GM21717 (cell line): Measurements from ENCODE around the gene NKTR.
"Not testable (repeated sequence)": the region's sequence is repeated elsewhere in the genome, so short reads cannot be mapped to it uniquely, and the experiment has no call there.

Source experiments
- ATAC-seq: cut with Tn5 transposase; IDR thresholded peaks from one replicate; pipeline ENCODE4 v1.9.1; 2021; ENCODE audit warnings: mild to moderate bottlenecking, moderate library complexity; ENCODE audit not compliant: unreplicated experiment

Gene NKTR

DNA sequence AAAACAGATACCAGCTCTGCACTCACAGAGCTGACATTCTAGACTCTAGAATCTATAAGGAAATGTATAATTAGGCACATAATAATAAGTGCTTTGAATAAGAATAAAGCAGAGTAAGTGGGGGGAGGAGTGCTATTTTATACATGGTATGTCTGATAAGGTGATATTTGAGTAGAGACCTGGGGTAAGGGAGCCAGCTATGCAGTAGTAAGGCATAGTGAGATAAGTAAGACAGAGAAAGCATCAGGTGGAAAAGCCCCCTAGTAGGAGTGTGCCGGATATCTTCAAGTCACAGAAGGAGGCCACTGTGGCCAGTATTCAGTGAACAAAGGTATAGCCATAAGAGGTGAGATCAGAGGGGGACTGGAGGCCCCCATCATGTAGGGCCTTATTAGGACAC, 6.9 kb upstream of the NKTR start:
- no peak for ATAC-seq

DNA sequence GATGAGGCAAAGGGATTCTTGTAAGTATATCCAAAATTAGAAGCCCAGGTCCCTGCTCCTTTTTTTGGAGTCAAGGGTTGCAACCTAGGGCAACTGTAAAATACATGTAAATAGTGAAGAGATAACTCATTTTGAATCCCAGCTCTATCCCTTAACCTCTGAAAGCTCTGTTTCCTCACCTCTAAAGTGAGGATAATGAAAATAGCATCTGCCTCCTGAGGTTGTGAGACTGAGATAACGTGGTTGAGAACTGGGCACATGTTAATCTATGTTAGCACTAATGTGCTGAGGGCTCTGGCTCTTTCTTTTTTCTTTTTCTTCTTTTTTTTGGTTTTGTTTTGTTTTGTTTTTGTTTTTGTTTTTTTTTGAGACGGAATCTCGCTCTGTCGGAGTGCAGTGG, 4.8 kb upstream of the NKTR start:
- ATAC-seq, result no peak

DNA sequence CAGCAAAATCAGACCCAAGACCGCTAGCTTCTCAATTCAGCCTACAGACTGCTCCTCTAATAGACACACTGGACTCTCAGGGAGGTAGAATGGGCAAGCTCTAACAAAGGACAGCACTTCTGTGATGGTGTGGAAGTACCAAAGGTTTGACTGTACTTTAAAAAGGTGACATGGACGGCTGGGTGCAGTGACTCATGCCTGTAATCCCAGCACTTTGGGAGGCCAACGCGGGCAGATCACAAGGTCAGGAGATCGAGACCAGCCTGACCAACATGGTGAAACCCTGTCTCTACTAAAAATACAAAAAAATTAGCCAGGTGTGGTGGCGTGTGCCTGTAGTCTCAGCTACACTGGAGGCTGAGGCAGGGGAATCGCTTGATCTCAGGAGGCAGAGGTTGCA, 3.4 kb upstream of the NKTR start:
- ATAC-seq, result not testable (repeated sequence)

DNA sequence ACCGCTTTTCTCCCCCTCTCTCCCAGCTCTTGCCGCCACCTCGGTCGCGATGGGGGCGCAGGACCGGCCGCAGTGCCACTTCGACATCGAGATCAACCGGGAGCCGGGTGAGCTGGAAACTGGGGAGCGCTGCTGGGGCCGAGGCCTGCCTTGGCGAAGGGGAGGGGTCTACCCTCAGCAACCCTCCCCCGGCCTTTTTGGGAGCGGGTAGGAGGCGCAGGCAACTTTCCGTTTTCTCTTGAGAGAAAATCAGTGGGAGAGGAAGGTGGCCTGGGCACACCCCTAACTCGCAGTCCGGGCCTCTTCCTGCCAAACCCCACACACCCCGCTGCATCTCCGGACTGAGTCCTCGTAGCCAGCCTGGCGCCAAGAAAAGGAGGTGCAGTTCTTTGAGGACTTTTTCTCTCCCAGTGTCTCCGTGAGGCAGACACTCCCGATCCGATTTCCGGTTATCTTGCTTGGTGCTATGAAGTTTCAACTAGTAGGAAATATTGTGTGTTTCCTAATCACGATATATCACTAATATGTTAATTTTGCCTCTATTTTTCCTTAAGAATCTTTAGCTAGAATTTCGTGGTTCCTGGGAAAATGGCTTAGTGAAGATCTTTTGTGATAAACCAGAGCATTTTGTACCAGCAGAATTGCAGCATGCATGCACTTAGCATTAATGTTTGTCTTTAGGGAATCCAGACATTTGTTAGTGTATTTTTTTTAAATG, 631 bp downstream of the NKTR start:
- peak; percentile 27 for ATAC-seq

DNA sequence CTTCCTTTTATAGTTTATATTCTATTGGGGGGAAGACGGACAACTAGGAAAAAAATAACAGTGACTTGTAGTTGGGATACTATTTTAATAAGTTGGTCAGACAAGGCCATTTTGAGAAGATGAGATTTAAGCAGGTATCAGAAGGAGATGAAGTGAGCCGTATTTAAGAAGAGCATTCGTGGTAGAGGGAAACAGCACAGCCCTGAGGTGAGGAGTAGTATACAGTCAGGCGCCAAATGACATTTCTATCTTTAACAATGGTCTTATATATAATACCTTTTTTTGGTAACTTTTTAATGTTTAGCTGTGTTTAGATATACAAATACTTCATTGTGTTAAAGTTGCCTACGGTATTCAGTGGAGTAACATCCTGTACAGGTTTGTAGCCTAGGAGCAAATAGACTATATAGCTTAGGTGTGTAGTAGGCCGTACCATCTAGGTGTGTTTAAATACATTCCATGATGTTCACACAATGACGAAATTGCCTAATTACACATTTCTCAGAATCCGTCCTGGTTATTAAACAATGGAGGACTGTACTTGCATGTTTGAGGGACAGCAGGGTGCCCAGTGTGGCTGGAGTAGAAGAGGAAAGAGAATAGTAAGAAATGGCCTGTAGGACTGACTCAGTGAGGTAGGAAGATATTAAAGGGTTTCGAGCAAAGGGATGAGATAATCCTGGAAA, 1.6 kb downstream of the NKTR start:
- ATAC-seq, result no peak

DNA sequence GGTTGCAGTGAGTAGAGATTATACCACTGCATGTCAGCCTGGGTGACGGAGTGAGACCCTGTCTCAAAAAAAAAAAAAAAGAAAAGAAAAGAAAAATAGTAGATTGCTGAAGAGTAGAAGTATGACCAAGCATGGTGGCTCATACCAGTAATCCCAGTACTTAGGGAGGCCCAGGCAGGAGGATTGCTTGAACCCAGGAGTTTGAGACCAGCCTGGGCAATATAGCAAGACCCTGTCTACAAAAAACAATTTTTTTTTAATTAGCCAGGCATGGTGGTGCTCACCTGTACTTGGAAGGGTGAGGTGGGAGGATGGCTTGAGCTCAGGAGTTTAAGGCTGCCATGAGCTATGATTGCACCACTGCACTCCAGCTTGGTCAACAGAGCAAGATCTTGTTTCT, 2.5 kb downstream of the NKTR start:
- ATAC-seq, result no peak

DNA sequence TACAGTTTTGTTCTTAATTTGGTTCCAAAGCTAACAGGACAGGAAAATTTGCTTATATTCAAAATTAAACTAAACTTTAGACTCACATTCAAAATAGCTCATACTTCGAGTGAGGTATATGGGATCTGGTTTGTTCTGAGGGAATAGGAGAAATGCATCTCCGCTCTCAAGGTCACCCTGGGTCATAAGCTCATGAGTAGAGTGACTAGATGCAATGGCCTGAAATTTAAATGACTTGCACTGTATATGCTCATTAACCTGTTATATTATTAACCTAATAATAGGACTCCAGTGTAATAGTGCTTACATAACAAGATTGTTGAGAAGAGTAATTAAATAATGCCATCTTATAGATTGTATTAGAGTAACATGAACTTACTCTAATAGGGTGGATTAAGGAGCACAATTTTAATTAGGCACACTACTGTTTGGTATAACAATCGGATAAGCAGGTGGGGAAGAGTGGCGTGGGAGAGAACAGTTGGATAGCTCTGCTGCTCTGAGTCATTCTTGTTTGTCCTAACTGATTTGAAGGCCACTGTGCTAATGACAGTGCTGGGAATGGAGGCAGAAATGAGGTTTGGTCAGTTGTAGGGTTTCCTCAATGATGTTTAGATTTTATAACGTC, 5.2 kb downstream of the NKTR start:
- ATAC-seq, result no peak

DNA sequence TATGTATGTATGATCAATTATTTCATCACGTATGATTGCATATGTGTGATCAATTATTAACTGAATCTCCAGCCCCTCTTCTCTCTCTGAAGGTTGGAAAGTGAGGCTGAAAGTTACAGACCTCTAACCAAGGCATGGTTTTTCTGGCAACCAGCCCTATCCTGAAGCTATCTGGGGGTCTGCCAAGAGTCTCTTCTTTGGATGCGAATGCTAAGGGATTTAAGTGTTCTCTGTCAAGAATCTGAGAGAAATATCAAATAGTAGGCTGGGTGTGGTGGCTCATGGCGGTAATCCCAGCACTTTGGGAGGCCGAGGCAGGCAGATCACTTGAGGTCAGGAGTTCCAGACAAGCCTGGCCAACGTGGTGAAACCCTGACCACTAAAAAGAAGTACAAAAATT, 8.1 kb downstream of the NKTR start:
- no peak for ATAC-seq

DNA sequence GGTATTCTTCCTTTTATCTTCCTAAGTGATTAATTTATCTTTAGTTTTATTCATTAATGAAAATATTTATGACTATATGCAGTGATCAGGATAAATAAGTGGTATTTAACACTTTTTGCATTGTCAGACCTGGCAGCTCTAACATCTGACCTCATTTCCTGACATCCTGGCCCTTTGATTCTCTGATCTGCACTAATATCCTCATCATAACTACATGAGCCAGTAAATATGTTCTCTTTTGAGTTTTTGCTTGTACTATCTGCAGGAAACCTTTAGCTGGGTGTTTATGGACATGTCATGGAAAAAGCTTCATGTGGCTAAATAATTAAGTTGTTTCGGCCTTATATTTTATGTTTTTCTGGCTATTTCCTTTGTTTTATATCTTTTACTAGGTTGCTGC, 10.5 kb downstream of the NKTR start:
- ATAC-seq, result no peak

DNA sequence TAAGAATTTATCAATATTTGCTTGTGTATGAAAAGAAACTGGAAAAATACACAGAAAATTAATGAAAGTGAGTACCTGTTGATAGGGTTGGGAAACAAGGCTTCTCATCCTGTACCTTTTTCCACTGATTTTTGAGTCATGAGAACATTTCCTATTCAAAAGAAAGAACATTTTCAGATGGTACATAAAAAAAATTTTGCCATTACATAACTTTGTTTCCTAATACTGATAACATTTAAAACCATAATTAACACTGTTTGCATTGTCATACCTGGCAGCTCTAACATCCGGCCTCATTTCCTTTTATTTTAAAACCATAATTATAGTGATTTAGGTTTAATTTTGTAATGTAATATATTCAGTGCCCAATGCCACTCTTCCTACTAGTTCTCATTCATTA, 11.7 kb downstream of the NKTR start:
- ATAC-seq, result no peak

DNA sequence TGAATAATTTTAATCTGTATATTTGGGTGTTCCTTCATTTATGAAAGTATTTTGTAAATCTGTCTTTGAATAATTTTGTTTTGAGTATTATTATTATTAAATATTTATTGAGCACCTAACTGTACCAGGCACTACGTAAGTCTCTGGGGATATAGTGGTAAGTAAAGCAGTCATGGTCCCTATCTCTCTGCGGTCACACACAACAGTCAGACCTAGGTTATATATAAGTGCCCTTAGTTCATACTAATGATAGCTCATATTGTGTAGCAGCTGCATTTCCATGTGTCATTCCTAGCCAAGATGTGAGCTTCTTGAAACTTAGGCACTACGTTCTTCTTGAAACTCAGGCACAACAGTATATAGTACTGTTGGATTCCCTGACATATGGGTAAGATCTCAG, 12.4 kb downstream of the NKTR start:
- peak; percentile 65 for ATAC-seq

DNA sequence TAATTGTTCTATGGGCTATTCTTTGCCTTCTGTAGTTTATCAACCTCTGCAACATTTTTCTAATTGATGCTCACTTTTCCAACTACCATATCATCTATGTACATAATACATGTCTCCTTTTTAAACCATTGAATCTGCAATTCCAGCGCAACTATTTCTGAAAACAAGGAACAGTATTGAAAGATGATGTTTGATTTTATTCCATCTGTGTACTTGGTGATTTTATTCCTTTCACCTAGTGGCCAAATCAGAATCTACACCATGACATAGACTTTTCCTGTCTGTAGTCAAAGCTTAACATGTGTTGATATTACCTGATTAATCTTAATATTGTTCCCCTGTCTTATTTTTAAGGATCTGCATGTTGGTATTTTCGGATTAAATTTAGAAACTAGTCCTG, 13.0 kb downstream of the NKTR start:
- ATAC-seq, result no peak

DNA sequence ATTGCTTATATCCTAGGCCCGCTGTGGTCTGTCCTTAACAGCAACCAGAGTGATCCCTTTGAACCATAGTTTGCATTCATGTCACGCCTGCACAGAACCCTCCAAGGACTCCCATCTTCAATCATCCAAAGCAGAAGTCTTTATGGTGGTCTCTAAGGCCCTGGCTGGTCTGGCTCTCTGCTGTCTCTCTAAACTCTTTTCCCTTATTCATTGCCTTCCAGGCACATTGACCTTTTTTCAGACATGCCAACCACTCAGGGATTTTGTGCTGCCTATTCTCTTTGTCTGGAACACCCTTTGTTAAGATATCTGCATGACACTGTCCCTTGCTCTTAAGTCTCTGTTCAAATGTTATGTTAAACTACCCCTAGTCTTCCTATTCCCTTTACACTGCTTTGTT, 31.1 kb downstream of the NKTR start:
- ATAC-seq, result no peak

DNA sequence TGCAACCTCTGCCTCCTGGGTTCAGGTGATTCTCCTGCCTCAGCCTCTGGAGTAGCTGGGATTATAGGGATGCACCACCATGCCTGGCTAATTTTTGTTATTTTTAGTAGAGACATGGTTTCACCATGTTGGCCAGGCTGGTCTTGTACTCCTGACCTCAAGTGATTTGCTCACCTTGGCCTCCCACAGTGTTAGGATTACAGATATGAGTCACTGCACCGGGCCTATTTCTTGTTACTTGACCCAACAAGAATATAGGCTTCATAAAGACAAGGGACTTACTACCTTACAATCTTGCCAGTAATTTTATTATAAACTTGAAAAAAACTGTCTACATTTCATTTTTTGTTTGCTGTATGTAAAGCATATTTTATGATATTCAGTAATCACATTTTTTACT, 31.7 kb downstream of the NKTR start:
- ATAC-seq, result no peak

DNA sequence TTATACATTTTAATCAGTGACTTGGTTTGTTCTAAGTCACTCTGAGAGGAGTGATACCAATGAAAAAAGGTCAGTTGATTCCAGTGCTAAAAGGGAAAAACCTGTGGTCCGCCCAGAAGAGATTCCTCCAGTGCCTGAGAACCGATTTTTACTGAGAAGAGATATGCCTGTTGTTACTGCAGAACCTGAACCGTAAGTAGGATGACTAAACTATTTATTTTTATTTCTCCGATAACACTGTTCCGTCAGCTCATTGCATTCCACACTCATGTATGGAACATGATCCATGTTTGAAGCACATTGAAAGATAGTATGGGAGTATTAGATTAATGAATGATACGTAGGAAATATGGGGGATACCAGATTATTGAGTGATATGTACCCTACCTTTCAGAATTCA, 33.1 kb downstream of the NKTR start:
- ATAC-seq, result no peak

DNA sequence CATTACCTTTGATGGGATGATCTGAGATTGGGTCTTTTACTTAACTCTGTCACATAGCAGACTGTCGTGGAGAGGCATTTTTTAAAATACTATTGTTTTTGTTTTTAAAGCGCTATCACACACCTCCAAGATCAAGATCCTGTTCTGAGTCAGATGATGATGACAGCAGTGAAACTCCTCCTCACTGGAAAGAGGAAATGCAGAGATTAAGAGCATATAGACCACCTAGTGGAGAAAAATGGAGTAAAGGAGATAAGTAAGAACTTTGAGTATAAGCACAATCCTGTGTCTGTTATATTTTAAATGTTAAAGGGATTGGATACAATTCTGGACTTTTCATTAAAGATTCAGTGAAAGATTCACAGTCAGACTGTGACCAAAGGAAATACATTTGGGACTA, 34.6 kb downstream of the NKTR start:
- ATAC-seq, result no peak

DNA sequence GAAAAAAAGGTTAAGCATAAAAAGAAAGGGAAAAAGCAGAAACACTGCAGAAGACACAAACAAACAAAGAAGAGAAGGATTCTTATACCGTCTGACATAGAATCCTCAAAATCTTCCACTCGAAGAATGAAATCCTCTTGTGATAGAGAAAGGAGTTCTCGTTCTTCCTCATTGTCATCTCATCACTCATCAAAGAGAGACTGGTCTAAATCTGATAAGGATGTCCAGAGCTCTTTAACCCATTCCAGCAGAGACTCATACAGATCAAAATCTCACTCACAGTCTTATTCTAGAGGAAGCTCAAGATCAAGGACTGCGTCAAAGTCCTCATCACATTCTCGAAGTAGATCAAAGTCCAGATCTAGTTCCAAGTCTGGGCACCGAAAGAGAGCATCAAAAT, 36.5 kb downstream of the NKTR start:
- no peak for ATAC-seq

DNA sequence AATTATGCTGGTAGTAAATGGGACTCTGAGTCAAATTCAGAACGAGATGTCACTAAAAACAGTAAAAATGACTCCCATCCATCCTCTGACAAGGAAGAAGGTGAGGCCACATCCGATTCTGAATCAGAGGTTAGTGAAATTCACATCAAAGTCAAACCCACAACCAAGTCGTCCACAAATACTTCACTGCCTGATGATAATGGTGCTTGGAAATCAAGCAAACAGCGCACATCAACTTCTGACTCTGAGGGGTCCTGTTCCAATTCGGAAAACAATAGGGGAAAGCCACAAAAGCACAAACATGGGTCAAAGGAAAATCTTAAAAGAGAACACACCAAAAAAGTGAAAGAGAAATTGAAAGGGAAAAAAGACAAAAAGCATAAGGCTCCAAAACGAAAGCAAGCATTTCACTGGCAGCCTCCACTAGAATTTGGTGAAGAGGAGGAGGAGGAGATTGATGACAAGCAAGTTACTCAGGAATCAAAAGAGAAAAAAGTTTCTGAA, 37.9 kb downstream of the NKTR start:
- ATAC-seq, result no peak

DNA sequence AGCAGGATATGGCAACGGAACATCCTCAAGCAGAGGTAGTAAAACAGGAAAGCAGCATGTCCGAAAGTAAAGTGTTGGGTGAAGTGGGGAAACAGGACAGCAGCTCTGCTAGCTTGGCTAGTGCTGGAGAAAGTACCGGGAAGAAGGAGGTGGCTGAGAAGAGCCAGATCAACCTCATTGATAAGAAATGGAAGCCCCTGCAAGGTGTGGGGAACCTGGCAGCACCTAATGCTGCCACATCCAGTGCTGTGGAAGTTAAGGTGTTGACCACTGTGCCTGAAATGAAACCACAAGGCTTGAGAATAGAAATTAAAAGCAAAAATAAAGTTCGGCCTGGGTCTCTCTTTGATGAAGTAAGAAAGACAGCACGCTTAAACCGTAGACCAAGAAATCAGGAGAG, 38.7 kb downstream of the NKTR start:
- ATAC-seq, result no peak

DNA sequence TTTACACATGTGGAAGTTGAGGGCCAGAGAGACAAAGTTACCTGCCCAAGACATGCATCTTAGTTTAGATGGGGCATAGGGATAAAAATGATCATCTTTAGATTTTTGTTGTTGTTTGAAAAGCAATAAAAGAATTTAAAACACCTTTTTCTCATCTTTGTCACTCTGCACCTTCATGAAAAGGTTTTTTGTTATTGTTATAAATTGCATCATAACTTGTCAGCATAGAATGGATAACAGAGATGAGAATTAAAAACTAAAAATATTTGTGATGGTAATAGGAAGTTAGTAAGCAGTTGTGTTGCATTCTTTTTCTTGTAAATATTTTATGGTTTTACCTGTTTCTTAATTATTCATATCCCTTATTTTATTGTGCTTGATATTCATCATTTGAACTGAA, 39.6 kb downstream of the NKTR start:
- no peak for ATAC-seq

DNA sequence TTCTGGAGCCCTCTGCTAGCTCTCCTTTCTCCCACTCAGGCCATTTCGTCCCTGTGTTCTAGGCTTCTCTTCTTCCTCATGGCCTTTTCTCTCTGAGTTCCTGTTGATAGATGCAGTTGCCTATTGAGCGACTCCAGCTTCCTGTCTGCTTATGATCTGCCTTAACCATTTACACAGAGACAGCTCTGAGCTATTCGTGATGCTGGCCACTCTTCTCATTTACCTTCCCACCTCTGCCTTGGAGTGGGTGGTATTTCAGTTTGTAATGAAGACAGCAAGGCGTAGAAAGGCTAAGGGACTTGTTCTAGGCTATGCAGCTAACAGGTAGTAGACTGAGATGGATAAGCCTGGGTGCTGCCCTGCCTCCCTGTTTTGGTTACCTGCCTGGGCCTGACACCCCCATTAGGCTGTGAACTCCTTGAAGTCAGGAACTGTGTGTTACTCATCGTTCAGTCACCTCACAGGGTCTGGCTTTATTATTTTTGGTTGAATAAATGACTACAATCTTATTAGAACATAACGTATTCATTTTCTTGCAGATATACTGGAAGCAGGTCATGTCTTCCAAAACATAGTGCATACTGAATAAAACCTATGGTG, 40.4 kb downstream of the NKTR start:
- ATAC-seq, result no peak
